SK-N-MC (cell line): ENCODE data around the gene ZNF557.
"Not testable (repeated sequence)": the region's sequence is repeated elsewhere in the genome, so short reads cannot be mapped to it uniquely, and the experiment has no call there.

Experiments used
- EZH2 ChIP-seq: fragments of 200-600 bp; sonication (generic); IDR thresholded peaks from one replicate; pipeline ENCODE4 v1.6.1; 2017; ENCODE audit warnings: antibody characterized with exemption
- FOXP2 ChIP-seq: optimal IDR thresholded peaks from 2 replicates; pipeline ENCODE3; 2011; ENCODE audit warnings: mild to moderate bottlenecking, moderate library complexity; ENCODE audit not compliant: insufficient read depth; ENCODE audit errors: extremely low read length, control extremely low read depth
- POLR2AphosphoS5 ChIP-seq: IDR thresholded peaks from 2 replicates; pipeline ENCODE4 v1.6.1; 2012; ENCODE audit warnings: mild to moderate bottlenecking, low read depth, low read length, borderline replicate concordance

- TF ChIP-seq EZH2, POLR2AphosphoS5, FOXP2: not testable (repeated sequence)
These were observed 9.5 kb upstream of the ZNF557 start for GRCh38 chr19:7059977-7060376.
